Testis (tissue), 2 donors: ENCODE results near the gene VIL1.

Experiments used
- CTCF ChIP-seq, 3 experiments: fragments of 450-650 bp in 2 of 3; fragments of 200-600 bp in 1 of 3; sonication (generic) in 1 of 3; IDR thresholded peaks; one replicate each; pipeline ENCODE4 v1.5.1; 2016 to 2019; ENCODE audit warnings: antibody characterized with exemption in 3 of 3, mild to moderate bottlenecking in 2 of 3, moderate library complexity in 1 of 3
- POLR2A ChIP-seq: fragments of 450-650 bp; IDR thresholded peaks from one replicate; pipeline ENCODE4 v1.6.1; 2017; ENCODE audit warnings: antibody characterized with exemption, mild to moderate bottlenecking, moderate library complexity

DNA sequence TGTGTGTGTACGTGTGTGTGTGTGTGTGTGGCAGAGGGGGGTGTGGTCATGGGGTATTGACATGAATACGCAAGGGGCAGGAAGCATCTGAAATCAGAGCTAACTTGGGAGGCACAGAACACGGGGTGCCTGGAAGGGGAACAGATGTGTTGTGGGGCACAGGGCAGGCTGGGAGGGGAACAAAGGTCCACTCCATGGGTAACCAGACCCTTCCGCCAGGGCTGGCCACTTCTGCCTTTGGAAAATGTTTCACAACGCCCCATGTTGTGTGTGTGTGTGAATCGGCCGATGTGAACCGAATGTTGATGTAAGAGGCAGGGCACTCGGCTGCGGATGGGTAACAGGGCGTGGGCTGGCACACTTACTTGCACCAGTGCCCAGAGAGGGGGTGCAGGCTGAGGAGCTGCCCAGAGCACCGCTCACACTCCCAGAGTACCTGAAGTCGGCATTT, 37.0 kb upstream of the VIL1 start, which contains the start of gene SLC11A1:
- no peak for TF ChIP-seq CTCF (IDR thresholded peaks at IDR 0.05)
- TF ChIP-seq POLR2A: no peak
